Limb (tissue), 2 donors: Measurements from ENCODE around the gene PRKRIP1.
"Not testable (repeated sequence)": the region's sequence is repeated elsewhere in the genome, so short reads cannot be mapped to it uniquely, and the experiment has no call there.

Experiments
- DNase-seq, 2 donors: peaks; one replicate each; pipeline ENCODE4 v3.0.0-alpha.2; 2016; ENCODE audit errors: extremely low spot score in 2 of 2

The PRKRIP1 gene

GRCh38 chr7:102431617-102432298 is 35.6 kb downstream of the PRKRIP1 start:
- DNase-seq, result no peak

GRCh38 chr7:102432442-102433218 is 36.5 kb downstream of the PRKRIP1 start:
- DNase-seq, result no peak

DNA sequence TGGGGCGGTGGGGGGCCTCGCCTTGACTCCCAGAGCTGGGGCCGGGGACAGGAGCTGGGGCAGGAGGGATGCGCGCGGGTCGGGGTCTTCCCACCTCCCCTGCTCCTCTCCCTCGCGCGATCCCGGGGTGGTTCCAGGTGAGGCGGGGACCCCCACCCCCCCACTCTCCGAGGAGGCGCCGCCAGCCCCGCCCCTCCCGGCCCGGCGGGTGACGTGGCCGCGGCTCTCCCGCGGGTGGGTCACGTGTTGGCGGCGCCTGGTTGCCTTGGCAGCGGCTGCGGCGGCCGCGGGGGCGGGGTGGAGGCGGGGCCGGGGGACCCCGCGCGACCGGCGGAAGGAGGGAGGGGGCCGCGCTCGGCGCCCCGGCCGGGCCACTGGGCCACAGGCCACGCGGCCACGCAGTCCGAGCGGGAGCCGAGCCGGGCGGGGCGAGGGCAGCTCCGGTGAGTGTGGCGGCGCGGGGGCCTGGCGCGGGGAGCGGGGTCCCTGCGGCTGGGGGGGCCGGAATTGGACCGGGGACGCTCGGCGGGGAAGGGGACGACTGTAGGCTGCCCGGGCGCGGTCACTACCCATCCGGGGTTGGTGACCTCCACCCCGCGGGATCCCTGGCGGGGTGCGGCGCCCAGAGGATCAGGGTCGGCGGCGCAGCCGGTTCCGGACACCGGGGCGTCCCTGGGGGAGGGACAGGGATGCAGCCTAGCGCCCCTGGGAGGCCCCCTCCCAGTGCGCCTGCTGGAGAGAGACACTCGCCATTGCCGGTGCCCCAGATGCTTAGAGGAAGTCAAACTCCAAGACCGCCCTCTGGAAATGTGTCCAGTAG is 37.3 kb downstream of the PRKRIP1 start, which contains the start of gene ORAI2:
ORAI2 (plus strand) TSS at position 357 of the 820 bp plus-strand sequence. CDS start 5,382 bp downstream, outside the sequence.
- peak; percentile 50 to 92 for DNase-seq

- DNase-seq, result no peak
Measured at GRCh38 chr7:102434039-102434486, 37.9 kb downstream of the PRKRIP1 start.

- DNase-seq, result no peak
Measured at GRCh38 chr7:102436118-102436517, 40.0 kb downstream of the PRKRIP1 start.

DNA sequence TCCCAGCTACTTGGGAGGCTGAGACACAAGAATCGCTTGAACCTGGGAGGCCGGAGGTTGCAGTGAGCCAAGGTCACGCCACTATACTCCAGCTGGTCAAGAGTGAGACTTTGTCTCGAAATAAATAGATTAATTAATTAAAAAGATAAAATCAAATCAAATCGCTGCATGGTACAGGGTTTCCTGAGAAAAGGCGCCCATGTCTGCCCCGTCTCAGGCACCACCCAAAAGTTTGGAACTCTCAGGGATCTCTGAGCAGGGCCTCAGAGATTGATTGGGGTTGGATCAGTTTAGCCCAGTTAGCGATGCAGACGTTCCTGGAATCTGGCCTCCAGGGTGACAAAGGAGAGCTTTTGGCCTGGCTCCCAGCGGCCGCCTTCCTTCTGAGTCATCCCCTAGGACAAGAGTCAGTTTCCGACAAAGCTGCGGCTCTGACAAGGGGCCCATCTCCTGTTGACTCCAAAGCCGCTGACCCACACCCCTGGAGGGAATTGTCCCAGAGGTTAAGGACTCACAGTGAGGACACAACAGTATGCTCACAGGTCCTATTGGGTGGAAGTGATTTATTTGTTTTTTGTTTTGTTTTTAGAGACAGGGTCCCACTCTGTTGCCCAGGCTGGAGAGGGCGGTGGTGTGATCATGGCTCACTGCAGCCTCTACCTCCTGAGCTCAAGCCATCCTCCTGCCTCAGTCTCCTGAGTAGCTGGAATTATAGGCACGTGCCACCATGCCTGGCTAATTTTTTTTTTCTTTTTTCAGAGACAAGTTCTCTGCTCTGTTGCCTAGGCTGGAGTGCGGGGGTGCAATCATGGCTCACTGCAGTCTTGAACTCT is 44.0 kb downstream of the PRKRIP1 start:
- DNase-seq, result no peak

GRCh38 chr7:102444961-102445673 is 49.0 kb downstream of the PRKRIP1 start:
- DNase-seq, result no peak

GRCh38 chr7:102445674-102446071 is 49.5 kb downstream of the PRKRIP1 start:
- no peak for DNase-seq

DNA sequence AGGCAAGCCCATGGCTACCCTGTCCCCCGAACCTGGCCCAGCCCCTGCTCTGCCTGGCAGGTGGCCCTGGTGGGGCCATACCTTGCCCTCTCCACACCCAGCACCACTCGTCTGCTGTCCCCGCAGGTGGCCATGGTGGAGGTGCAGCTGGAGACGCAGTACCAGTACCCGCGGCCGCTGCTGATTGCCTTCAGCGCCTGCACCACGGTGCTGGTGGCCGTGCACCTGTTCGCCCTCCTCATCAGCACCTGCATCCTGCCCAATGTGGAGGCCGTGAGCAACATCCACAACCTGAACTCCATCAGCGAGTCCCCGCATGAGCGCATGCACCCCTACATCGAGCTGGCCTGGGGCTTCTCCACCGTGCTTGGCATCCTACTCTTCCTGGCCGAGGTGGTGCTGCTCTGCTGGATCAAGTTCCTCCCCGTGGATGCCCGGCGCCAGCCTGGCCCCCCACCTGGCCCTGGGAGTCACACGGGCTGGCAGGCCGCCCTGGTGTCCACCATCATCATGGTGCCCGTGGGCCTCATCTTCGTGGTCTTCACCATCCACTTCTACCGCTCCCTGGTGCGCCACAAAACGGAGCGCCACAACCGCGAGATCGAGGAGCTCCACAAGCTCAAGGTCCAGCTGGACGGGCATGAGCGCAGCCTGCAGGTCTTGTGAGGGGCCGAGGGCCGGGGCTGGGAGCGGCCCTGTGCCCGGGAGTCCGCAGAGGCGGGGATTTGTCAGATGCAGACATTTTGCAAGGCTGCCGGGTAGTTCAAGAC is 50.4 kb downstream of the PRKRIP1 start:
- no peak for DNase-seq

GRCh38 chr7:102447311-102447710 is 51.1 kb downstream of the PRKRIP1 start:
- DNase-seq, result no peak

- DNase-seq, result no peak
Measured at GRCh38 chr7:102449136-102449535, 53.0 kb downstream of the PRKRIP1 start.

GRCh38 chr7:102450242-102450641 is 54.1 kb downstream of the PRKRIP1 start:
- DNase-seq, result no peak

GRCh38 chr7:102451371-102452054 is 55.4 kb downstream of the PRKRIP1 start:
- DNase-seq, result no peak

DNA sequence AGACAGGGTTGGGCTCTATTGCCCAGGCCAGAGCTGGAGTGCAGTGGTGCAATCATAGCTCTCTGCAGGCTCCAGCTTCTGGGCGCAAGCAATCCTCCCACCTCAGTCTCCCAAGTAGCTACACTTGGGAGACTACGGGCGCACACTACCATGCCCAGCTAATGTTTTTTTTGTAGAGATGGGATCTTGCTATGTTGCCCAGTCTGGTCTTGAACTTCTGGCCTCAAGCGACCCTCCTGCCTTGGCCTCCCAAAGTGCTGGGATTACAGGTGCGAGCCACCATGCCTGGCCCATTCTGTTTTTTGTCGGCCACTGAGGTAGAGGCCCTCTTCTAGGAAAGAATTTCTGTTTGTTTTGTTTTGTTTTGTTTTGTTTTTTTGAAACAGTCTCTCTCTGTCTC is 56.3 kb downstream of the PRKRIP1 start:
- no peak for DNase-seq

- no peak for DNase-seq
Measured at GRCh38 chr7:102453319-102453718, 57.2 kb downstream of the PRKRIP1 start.

DNA sequence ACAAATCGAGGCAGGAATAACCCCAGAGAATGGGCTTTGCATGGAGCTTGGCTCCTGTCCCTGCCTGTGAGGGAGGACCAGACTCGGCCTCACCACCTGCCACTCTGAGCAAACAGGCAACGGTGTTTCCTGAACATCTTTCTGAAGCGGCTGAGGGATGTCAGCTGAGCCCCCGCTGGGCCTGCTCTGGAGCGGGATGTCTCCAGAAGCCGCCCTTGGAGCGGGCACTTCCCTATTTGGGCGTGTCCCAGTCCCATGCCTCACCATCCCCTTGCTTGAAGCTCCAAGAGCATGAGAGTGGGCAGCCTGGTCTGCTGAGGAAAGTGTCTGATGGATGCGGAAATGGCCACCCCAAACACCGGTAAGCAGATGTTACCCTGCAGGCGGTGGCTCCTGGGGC is 58.3 kb downstream of the PRKRIP1 start:
- no peak for DNase-seq

- not testable (repeated sequence) for DNase-seq
Measured at GRCh38 chr7:102454932-102455331, 58.8 kb downstream of the PRKRIP1 start.

GRCh38 chr7:102455596-102455995 is 59.4 kb downstream of the PRKRIP1 start:
- no peak for DNase-seq

DNA sequence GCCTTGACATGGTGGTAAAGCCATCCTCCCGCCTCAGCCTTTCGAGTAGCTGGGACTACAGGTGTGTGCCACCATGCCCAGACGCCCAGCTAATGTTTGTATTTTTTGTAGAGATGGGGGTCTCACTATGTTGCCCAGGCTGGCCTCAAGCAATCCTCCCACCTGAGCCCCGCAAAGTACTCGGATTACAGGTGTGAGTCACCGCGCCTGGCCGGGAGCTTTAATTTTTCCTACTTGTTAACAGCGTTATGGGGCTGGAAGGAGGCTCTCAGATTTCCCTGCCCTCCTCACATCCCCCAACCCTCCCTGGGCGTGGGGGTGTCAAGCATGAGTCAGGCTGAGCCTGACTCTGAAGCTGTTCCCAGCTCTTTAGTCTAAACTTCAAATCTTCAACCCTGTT is 60.2 kb downstream of the PRKRIP1 start:
- no peak for DNase-seq
